Lung (tissue), 12 donors: ENCODE measurements around the gene EPHB2. TPM values are rescaled to one million over a fixed set of nuclear protein-coding genes. Genes with fewer than 3 reads are reported as not detected.

Source experiments
- ATAC-seq: fragments of 200-7000 bp; cut with Tn5 transposase; one replicate; pipeline ENCODE4 v1.9.1; 2020; ENCODE audit warnings: moderate number of reproducible peaks; ENCODE audit not compliant: insufficient read depth, low FRiP score
- DNase-seq, 3 donors: peaks; one replicate each; pipeline ENCODE4 v3.0.0-alpha.2; 2013 to 2017
- H3K27ac ChIP-seq, 2 donors: one replicate each; pipeline ENCODE4 v1.5.1; 2013; ENCODE audit warnings: mild to moderate bottlenecking in 2 of 2, moderate library complexity in 2 of 2, control low read depth in 1 of 2, inconsistent platforms in 1 of 2, low read depth in 1 of 2, low read length in 1 of 2
- H3K27me3 ChIP-seq, 3 donors: one replicate each; pipeline ENCODE4 v1.5.1; 2013; ENCODE audit warnings: low read length in 2 of 3; ENCODE audit not compliant: control insufficient read depth in 3 of 3, insufficient read depth in 3 of 3
- H3K36me3 ChIP-seq, 4 donors: one replicate each; pipeline ENCODE4 v1.5.1; 2013; ENCODE audit warnings: low read length in 4 of 4, mild to moderate bottlenecking in 1 of 4, moderate library complexity in 1 of 4; ENCODE audit not compliant: control insufficient read depth in 4 of 4, insufficient read depth in 4 of 4
- H3K4me1 ChIP-seq, 5 donors: one replicate each; pipeline ENCODE4 v1.5.1; 2013; ENCODE audit warnings: low read length in 5 of 5, mild to moderate bottlenecking in 2 of 5, moderate library complexity in 1 of 5; ENCODE audit not compliant: control insufficient read depth in 5 of 5, insufficient read depth in 5 of 5
- H3K4me3 ChIP-seq: one replicate; pipeline ENCODE4 v1.5.1; 2013; ENCODE audit warnings: mild to moderate bottlenecking, control low read depth, moderate library complexity
- H3K9ac ChIP-seq, 2 donors: one replicate each; pipeline ENCODE4 v1.5.1; 2013; ENCODE audit warnings: low read length in 2 of 2, control low read depth in 1 of 2; ENCODE audit not compliant: insufficient read depth in 1 of 2
- H3K9me3 ChIP-seq, 4 donors: one replicate each; pipeline ENCODE4 v1.5.1; 2013; ENCODE audit warnings: low read length in 3 of 4, mild to moderate bottlenecking in 1 of 4, moderate library complexity in 1 of 4; ENCODE audit not compliant: control insufficient read depth in 4 of 4, insufficient read depth in 3 of 4
- CTCF ChIP-seq: IDR thresholded peaks from 2 replicates; pipeline ENCODE4 v1.5.1; 2012; ENCODE audit warnings: mild to moderate bottlenecking; ENCODE audit errors: control extremely low read depth, extremely low read depth
- WGBS, 2 donors: extraction: QIAGEN DNeasy Blood & Tissue Kit; methylation state at CpG; one replicate each; pipeline ENCODE4 v1.1.7; 2013; 5-methylcytosine and 5-hydroxymethylcytosine counted together
- polyA plus RNA-seq, 2 donors: library from polyadenylated mRNA; stranded (reverse); fragments of 200-250 nt; gene quantifications; one replicate each; pipeline ENCODE4 v1.2.1, GENCODE V29; 2013
- total RNA-seq, 2 donors: library from RNA; depleted of rRNA in 1 of 2; stranded (reverse); fragments of >200 nt in 1 of 2; gene quantifications; one replicate each; pipeline ENCODE4 v1.2.1, GENCODE V29; 2014 to 2021
- donor health status: control.
- donor health status: control.
- donor health status: Bipolar disorder and iron deficiency.
- donor health status: healthy.
- donor health status: DM: yes; HTN: yes; CAD: no.

Gene EPHB2
- total and polyA plus RNA-seq, 4 donors, result 1.2 to 8.5 (median 5.8) TPM

DNA sequence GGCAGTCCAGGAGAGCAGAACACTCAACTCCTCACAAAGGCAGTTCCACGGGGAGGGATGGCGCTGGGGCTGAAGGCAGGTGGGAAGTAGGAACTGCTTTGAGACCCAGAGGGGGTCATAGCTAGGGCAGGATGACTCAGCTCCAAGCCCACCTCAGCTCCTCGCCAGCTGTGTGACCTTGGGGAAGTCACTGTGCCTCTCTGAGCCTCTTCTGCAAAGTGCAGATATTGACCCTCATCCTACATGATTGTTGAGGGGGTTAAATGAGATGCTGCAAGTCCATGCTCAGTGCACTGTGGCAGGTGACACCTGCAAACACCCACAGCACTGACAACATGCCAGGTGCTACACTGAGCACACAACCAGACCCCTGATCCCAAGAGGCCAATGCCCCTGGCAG, 168.8 kb downstream of the EPHB2 start:
- H3K36me3 ChIP-seq, result no peaks in the 10 kb centered on the region
- H3K27ac ChIP-seq, result no peak overlapping the region
- 60 to 62% methylated on average over 3 of the region's 3 CpGs for WGBS, 2 donors
- no peak for TF ChIP-seq CTCF
- peaks cover 0 to 4% (median 0%) of the 10 kb centered on the region in 5 donors for H3K4me1 ChIP-seq
- no peak for ATAC-seq
- H3K27me3 ChIP-seq, result no peaks in the 10 kb centered on the region
- H3K4me3 ChIP-seq, result no peak overlapping the region
- H3K9ac ChIP-seq, result no peak overlapping the region
- no peak for DNase-seq
- H3K9me3 ChIP-seq, result no peaks in the 10 kb centered on the region

GRCh38 chr1:22880174-22880601, 169.5 kb downstream of the EPHB2 start:
- no peak overlapping the region for H3K9ac ChIP-seq
- H3K4me1 ChIP-seq, result peaks cover 0 to 4% (median 0%) of the 10 kb centered on the region in 5 donors
- H3K4me3 ChIP-seq, result no peak overlapping the region
- DNase-seq (no peak), ATAC-seq (no peak)
- no peak for TF ChIP-seq CTCF
- no peaks in the 10 kb centered on the region for H3K36me3 ChIP-seq
- no peaks in the 10 kb centered on the region for H3K27me3 ChIP-seq
- no peak overlapping the region for H3K27ac ChIP-seq
- no peaks in the 10 kb centered on the region for H3K9me3 ChIP-seq
- 56 to 59% methylated on average over 5 of the region's 5 CpGs for WGBS, 2 donors

DNA sequence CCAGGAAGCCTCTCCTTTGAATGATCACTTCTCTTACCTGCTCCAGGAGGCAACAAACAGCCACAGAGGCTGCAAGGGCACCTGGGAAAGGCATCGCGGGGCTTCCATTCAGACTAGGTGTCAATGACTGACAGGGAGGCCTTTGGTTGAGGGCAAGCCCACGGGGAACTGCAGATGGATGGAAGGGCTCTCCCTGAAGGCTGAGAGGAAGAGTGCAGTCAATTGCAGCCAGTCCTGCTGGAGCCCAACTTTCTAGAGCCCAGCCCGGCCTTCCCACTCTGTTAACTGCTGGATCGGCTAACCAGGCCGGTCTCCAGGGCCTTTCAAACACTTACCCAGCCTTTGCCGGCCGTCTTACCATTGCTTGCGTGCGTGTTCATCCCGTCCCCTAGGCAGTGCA, 172.8 kb downstream of the EPHB2 start:
- peaks cover 0 to 3% (median 0%) of the 10 kb centered on the region in 4 donors for H3K36me3 ChIP-seq
- no peak for ATAC-seq
- no peaks in the 10 kb centered on the region for H3K27me3 ChIP-seq
- H3K4me3 ChIP-seq, result no peak overlapping the region
- H3K9ac ChIP-seq, result no peak overlapping the region
- no peaks in the 10 kb centered on the region for H3K9me3 ChIP-seq
- no peak for TF ChIP-seq CTCF
- DNase-seq, result no peak
- H3K27ac ChIP-seq, result no peak overlapping the region
- 84 to 87% methylated on average over 11 of the region's 11 CpGs for WGBS, 2 donors
- H3K4me1 ChIP-seq, result no peaks in the 10 kb centered on the region
